Erythroblast (primary cell): ENCODE data around the gene PPME1.

Source experiments
- DNase-seq, 2 experiments: peaks; one replicate each; lab custom pipeline; 2025; lab: John Stamatoyannopoulos, UW
- GATA1 ChIP-seq: IDR thresholded peaks from 2 replicates; pipeline ENCODE4 v1.6.1; 2011; ENCODE audit warnings: low read depth, mild to moderate bottlenecking, control low read depth, low read length, moderate library complexity
- POLR2A ChIP-seq: IDR thresholded peaks from 2 replicates; pipeline ENCODE4 v1.6.1; 2011; ENCODE audit warnings: mild to moderate bottlenecking, low read length

PPME1 gene

GRCh38 chr11:74269161-74269811 is 98.2 kb downstream of the PPME1 start:
- TF ChIP-seq POLR2A = no peak
- TF ChIP-seq GATA1 = no peak
- DNase-seq = no peak

GRCh38 chr11:74272276-74272675 is 101.2 kb downstream of the PPME1 start:
- no peak for DNase-seq

GRCh38 chr11:74276581-74276980 is 105.5 kb downstream of the PPME1 start:
- TF ChIP-seq GATA1 (no peak), POLR2A (no peak)
- no peak for DNase-seq

More at GRCh38 chr11:74272276-74272675, 101.2 kb downstream of the PPME1 start:
- TF ChIP-seq POLR2A (no peak), GATA1 (no peak)

- TF ChIP-seq POLR2A = no peak
- TF ChIP-seq GATA1 = no peak
- DNase-seq = no peak
Observed at GRCh38 chr11:74278103-74278502, 107.0 kb downstream of the PPME1 start.

- no peak for DNase-seq
- TF ChIP-seq GATA1 (no peak), POLR2A (no peak)
Observed at GRCh38 chr11:74278721-74279161, 107.7 kb downstream of the PPME1 start.

- DNase-seq = no peak
- TF ChIP-seq GATA1 (no peak), POLR2A (no peak)
Observed at GRCh38 chr11:74279256-74279655, 108.2 kb downstream of the PPME1 start.

- DNase-seq = no peak
- TF ChIP-seq GATA1 = no peak
- no peak for TF ChIP-seq POLR2A
Observed at GRCh38 chr11:74280494-74280893, 109.4 kb downstream of the PPME1 start.

- TF ChIP-seq GATA1 (no peak), POLR2A (no peak)
- no peak for DNase-seq
Observed at GRCh38 chr11:74282421-74282820, 111.3 kb downstream of the PPME1 start.

- TF ChIP-seq GATA1 = no peak
- TF ChIP-seq POLR2A = no peak
- no peak for DNase-seq
Observed at GRCh38 chr11:74282914-74283371, 111.9 kb downstream of the PPME1 start.

- no peak for DNase-seq
- TF ChIP-seq POLR2A (no peak), GATA1 (no peak)
Observed at GRCh38 chr11:74283580-74284180, 112.6 kb downstream of the PPME1 start.

- TF ChIP-seq GATA1 (no peak), POLR2A (no peak)
- no peak for DNase-seq
Observed at GRCh38 chr11:74284466-74284865, 113.4 kb downstream of the PPME1 start.

GRCh38 chr11:74288161-74288560 is 117.1 kb downstream of the PPME1 start:
- TF ChIP-seq GATA1 = no peak
- no peak for TF ChIP-seq POLR2A
- peak; percentile 26 to 46 for DNase-seq

- DNase-seq = no peak
- TF ChIP-seq POLR2A (no peak), GATA1 (no peak)
Observed at GRCh38 chr11:74288911-74289310, 117.8 kb downstream of the PPME1 start.

- no peak for TF ChIP-seq GATA1
- no peak for TF ChIP-seq POLR2A
- no peak for DNase-seq
Observed at GRCh38 chr11:74297484-74297883, 126.4 kb downstream of the PPME1 start.
